Duodenal mucosa (tissue), 2 donors: ENCODE measurements around the gene SERPING1.

Experiments
- H3K27ac ChIP-seq: one replicate; pipeline ENCODE4 v1.7.0; 2013; ENCODE audit warnings: low read depth, low read length
- H3K27me3 ChIP-seq, 2 donors: one replicate each; pipeline ENCODE4 v1.7.0; 2013; ENCODE audit warnings: low read length in 2 of 2, control low read depth in 1 of 2; ENCODE audit not compliant: insufficient read depth in 2 of 2, control insufficient read depth in 1 of 2
- H3K36me3 ChIP-seq, 2 donors: one replicate each; pipeline ENCODE4 v1.7.0; 2013; ENCODE audit warnings: low read length in 2 of 2, control low read depth in 1 of 2; ENCODE audit not compliant: insufficient read depth in 2 of 2, control insufficient read depth in 1 of 2
- H3K4me1 ChIP-seq, 2 donors: one replicate each; pipeline ENCODE4 v1.7.0; 2013; ENCODE audit warnings: low read length in 2 of 2, control low read depth in 1 of 2; ENCODE audit not compliant: insufficient read depth in 2 of 2, control insufficient read depth in 1 of 2
- H3K4me3 ChIP-seq, 2 donors: one replicate each; pipeline ENCODE4 v1.7.0; 2013; ENCODE audit warnings: low read length in 2 of 2, low read depth in 1 of 2
- H3K9ac ChIP-seq, 2 donors: one replicate each; pipeline ENCODE4 v1.7.0; 2013; ENCODE audit warnings: low read length in 2 of 2, low read depth in 1 of 2
- H3K9me3 ChIP-seq, 2 donors: one replicate each; pipeline ENCODE4 v1.7.0; 2013; ENCODE audit warnings: low read length in 2 of 2, control low read depth in 1 of 2; ENCODE audit not compliant: control insufficient read depth in 1 of 2

The SERPING1 gene

GRCh38 chr11:57662893-57663292, 65.4 kb downstream of the SERPING1 start:
- H3K27ac ChIP-seq, result no peak overlapping the region
- no peaks in the 10 kb centered on the region for H3K9me3 ChIP-seq
- peaks cover 13 to 31% of the 10 kb centered on the region in 2 donors for H3K36me3 ChIP-seq
- no peaks in the 10 kb centered on the region for H3K27me3 ChIP-seq
- no peak overlapping the region for H3K9ac ChIP-seq
- peaks cover 9 to 16% of the 10 kb centered on the region in 2 donors for H3K4me1 ChIP-seq
- no peak overlapping the region for H3K4me3 ChIP-seq

GRCh38 chr11:57663975-57664374, 66.5 kb downstream of the SERPING1 start:
- H3K27ac ChIP-seq, result no peak overlapping the region
- H3K27me3 ChIP-seq, result no peaks in the 10 kb centered on the region
- H3K9me3 ChIP-seq, result no peaks in the 10 kb centered on the region
- peaks cover 8 to 10% of the 10 kb centered on the region in 2 donors for H3K4me1 ChIP-seq
- H3K9ac ChIP-seq, result no peak overlapping the region
- peaks cover 13 to 31% of the 10 kb centered on the region in 2 donors for H3K36me3 ChIP-seq
- no peak overlapping the region for H3K4me3 ChIP-seq
